ENCODE data around the gene CTF1.

GRCh38 chr16:30951193-30951592, 54.8 kb downstream of the CTF1 start:
- TF ChIP-seq POLR2A (IDR thresholded peaks at IDR 0.05) = no peak
- TF ChIP-seq, protein P1, sequence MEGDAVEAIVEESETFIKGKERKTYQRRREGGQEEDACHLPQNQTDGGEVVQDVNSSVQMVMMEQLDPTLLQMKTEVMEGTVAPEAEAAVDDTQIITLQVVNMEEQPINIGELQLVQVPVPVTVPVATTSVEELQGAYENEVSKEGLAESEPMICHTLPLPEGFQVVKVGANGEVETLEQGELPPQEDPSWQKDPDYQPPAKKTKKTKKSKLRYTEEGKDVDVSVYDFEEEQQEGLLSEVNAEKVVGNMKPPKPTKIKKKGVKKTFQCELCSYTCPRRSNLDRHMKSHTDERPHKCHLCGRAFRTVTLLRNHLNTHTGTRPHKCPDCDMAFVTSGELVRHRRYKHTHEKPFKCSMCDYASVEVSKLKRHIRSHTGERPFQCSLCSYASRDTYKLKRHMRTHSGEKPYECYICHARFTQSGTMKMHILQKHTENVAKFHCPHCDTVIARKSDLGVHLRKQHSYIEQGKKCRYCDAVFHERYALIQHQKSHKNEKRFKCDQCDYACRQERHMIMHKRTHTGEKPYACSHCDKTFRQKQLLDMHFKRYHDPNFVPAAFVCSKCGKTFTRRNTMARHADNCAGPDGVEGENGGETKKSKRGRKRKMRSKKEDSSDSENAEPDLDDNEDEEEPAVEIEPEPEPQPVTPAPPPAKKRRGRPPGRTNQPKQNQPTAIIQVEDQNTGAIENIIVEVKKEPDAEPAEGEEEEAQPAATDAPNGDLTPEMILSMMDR (IDR thresholded peaks at IDR 0.05) = no peak
